RWPE1 (cell line): ENCODE results near the gene ATP5MC2.

Experiments
- CTCF ChIA-PET: fragments of 350-600 bp; sonication (Branson Sonifier 250); formaldehyde crosslinking; extraction: SDS; loops from one replicate; lab custom pipeline; 2021; lab: Yijun Ruan, JAX
- POLR2A ChIA-PET: fragments of 400-600 bp; formaldehyde crosslinking; extraction: SDS; loops from one replicate; lab custom pipeline; 2020; ENCODE audit warnings: antibody characterized with exemption; ENCODE audit not compliant: low non-redundant PET; lab: Yijun Ruan, JAX
- DNase-seq: peaks from one replicate; pipeline ENCODE4 v3.0.0; 2012; ENCODE audit warnings: low spot score
- H3K27ac ChIP-seq: fragments of 450-650 bp; 2 replicates; pipeline ENCODE4 v1.5.1; 2017
- TF ChIP-seq, protein P1 (sequence below): fragments of 450-650 bp; conservative IDR thresholded peaks from 2 replicates; pipeline ENCODE4 v1.5.1; 2017; ENCODE audit warnings: low read depth, mild to moderate bottlenecking

The ATP5MC2 gene

GRCh38 chr12:53696285-53696654 is 20.4 kb upstream of the ATP5MC2 start:
- TF ChIP-seq, protein P1, sequence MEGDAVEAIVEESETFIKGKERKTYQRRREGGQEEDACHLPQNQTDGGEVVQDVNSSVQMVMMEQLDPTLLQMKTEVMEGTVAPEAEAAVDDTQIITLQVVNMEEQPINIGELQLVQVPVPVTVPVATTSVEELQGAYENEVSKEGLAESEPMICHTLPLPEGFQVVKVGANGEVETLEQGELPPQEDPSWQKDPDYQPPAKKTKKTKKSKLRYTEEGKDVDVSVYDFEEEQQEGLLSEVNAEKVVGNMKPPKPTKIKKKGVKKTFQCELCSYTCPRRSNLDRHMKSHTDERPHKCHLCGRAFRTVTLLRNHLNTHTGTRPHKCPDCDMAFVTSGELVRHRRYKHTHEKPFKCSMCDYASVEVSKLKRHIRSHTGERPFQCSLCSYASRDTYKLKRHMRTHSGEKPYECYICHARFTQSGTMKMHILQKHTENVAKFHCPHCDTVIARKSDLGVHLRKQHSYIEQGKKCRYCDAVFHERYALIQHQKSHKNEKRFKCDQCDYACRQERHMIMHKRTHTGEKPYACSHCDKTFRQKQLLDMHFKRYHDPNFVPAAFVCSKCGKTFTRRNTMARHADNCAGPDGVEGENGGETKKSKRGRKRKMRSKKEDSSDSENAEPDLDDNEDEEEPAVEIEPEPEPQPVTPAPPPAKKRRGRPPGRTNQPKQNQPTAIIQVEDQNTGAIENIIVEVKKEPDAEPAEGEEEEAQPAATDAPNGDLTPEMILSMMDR, result no peak
- peak overlapping the region; percentile 73 for H3K27ac ChIP-seq
- ChIA-PET POLR2A (no interaction called here), CTCF (interaction anchor here (0.7 to 4.9 kb wide), 2 partner anchors 47 to 1485 kb away, joined by 7 to 41 read pairs; no protein-coding TSS in a partner anchor)
- DNase-seq, result peak; percentile 100

DNA sequence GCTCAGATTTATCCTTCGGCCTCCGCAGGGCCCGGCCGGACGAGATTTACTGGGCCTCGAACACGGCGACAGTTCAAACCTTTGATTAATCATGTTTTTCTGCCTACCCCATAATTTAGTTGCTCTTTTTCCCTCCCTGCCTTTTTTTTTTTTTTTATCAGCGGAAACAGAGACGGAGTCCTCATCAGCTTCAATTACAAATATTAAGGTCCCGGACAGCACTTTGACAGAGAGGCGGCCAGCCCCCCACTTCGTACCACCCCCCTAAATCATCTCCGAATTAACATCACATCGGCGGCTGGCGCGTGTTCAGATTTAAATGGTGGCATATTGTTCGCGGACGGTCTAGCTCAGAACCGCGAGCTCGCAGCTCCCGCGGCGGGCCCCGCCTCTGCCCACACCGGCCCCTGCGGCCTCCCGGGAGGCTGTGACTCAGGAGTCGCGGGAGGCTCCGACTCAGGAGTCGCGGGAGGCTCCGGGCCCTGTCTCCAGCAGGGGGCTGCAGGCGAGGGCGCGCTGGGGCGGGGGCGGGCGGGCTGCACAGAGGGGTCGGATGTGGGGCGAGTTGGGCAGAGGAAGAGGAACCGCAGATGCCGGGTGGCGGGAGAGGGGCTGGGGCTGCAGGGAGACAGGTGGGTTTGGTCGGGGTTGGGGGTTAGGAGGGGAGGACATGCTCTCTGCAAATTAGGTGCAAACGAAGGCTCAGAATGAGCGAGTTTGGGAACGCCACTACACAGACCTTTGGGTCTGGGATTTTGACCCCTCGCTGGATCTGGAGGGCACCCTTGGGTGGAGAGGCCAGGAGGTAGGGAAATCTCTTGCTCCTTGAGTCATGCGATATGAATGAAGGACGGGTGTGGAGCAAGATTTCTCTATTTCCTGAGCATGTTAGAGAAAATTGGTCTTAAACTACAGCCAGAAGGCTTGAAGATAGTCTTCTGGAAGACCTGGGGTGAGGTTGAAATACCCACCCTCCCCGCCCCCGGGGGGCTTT is 19.6 kb upstream of the ATP5MC2 start:
- TF ChIP-seq, protein P1, result no peak
- peak overlapping the region; percentile 73 for H3K27ac ChIP-seq
- ChIA-PET POLR2A (interaction anchor here (0.7 kb wide), 1 partner anchor 33 kb away, joined by 4 read pairs; no protein-coding TSS in a partner anchor), CTCF (interaction anchor here (0.5 to 1.0 kb wide), 2 partner anchors 51 to 62 kb away, joined by 5 to 6 read pairs; no protein-coding TSS in a partner anchor)
- peak; percentile 84 for DNase-seq

- TF ChIP-seq, protein P1, result no peak
- ChIA-PET POLR2A (no interaction called here), CTCF (interaction anchor here (0.5 to 1.0 kb wide), 2 partner anchors 52 to 62 kb away, joined by 5 to 6 read pairs; no protein-coding TSS in a partner anchor)
- no peak for DNase-seq
- H3K27ac ChIP-seq, result no peak overlapping the region; the same call in 1 of the 2 replicates
Observed at GRCh38 chr12:53694756-53695151, 18.9 kb upstream of the ATP5MC2 start.

- POLR2A ChIA-PET, result no interaction called here
- CTCF ChIA-PET, result no interaction called here
Observed at GRCh38 chr12:53688134-53688533, 12.3 kb upstream of the ATP5MC2 start.

GRCh38 chr12:53686436-53686835 is 10.6 kb upstream of the ATP5MC2 start:
- TF ChIP-seq, protein P1, result no peak
- ChIA-PET POLR2A (no interaction called here), CTCF (interaction anchor here (1.1 to 1.4 kb wide), 3 partner anchors 11 to 61 kb away, joined by 4 to 5 read pairs (median 4); partner anchors contain the start of gene ATP5MC2)
- no peak overlapping the region for H3K27ac ChIP-seq
- DNase-seq, result no peak

More at GRCh38 chr12:53688134-53688533, 12.3 kb upstream of the ATP5MC2 start:
- TF ChIP-seq, protein P1, result no peak
- no peak for DNase-seq
- H3K27ac ChIP-seq, result no peak overlapping the region

DNA sequence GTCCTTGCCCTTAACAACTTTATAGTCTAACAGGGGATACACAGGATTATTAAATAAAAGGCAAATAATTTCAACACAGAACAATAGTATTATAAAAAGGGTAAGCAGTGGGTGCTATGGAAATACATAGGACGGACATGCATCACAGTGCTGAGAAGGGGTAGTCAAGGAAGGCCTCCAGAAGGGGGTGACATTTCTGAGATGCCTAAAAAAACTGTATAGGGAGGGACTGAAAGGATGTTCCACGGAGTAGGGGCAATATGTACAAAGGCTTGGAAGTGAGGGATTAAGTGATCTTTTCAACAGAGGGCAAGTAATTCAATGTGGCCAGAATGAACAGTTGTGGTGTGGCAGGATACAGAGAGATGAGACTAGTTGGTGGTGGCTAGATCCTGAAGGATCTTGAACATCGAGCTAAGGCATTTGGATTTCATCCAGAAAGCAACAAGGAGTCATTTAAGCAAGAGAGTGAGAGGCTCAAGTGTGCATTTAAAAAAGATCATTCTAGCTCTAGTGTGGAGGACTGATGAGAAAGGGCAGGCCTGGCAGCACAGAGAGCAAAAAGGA is 8.9 kb upstream of the ATP5MC2 start:
- CTCF ChIA-PET, result interaction anchor here (1.4 kb wide), 1 partner anchor 9 kb away, joined by 4 read pairs; the partner anchor contains the start of gene ATP5MC2
- TF ChIP-seq, protein P1, result no peak
- no peak overlapping the region for H3K27ac ChIP-seq
- POLR2A ChIA-PET, result no interaction called here
- no peak for DNase-seq
